PC-3 (cell line): ENCODE measurements around the gene CUL3. TPM values are rescaled to one million over a fixed set of nuclear protein-coding genes. Genes with fewer than 3 reads are reported as not detected.

Experiments used
- ATAC-seq: fragments of 200-7000 bp; cut with Tn5 transposase; 2 replicates; pipeline ENCODE4 v1.9.1; 2020; ENCODE audit warnings: mild to moderate bottlenecking, moderate library complexity
- BruUV-seq: library from RNA; stranded (reverse); fragments of 400-500 nt; replicated peaks from 2 replicates; lab custom pipeline; 2021; lab: Mats Ljungman, UMichigan
- CTCF ChIA-PET: fragments of 300-600 bp; sonication (Branson Sonifier 250); formaldehyde crosslinking; loops from one replicate; lab custom pipeline; 2022; ENCODE audit warnings: antibody characterized with exemption; lab: Charles Lee
- POLR2A ChIA-PET: fragments of 300-600 bp; sonication (Branson Sonifier 250); formaldehyde crosslinking; loops from one replicate; lab custom pipeline; 2022; ENCODE audit warnings: antibody characterized with exemption; ENCODE audit not compliant: unreplicated experiment; lab: Charles Lee
- DNase-seq: peaks from one replicate; pipeline ENCODE4 v3.0.0-alpha.2; 2015
- H2AFZ ChIP-seq: fragments of 300-600 bp; sonication (generic); 2 replicates; pipeline ENCODE4 v1.6.0; 2016; ENCODE audit warnings: antibody characterized with exemption, low read length
- H3F3A ChIP-seq: fragments of 300-600 bp; sonication (generic); one replicate; pipeline ENCODE4 v1.6.0; 2017; ENCODE audit warnings: antibody characterized with exemption, low read length, control low read depth, mild to moderate bottlenecking; ENCODE audit not compliant: unreplicated experiment
- H3K27ac ChIP-seq: fragments of 300-600 bp; sonication (generic); 2 replicates; pipeline ENCODE4 v1.5.1; 2016; ENCODE audit warnings: mild to moderate bottlenecking, low read length
- H3K27me3 ChIP-seq: fragments of 300-600 bp; sonication (generic); 2 replicates; pipeline ENCODE4 v1.6.1; 2016; ENCODE audit warnings: low read length, mixed read lengths
- H3K36me3 ChIP-seq: fragments of 300-600 bp; sonication (generic); 2 replicates; pipeline ENCODE4 v1.6.1; 2016; ENCODE audit warnings: low read depth, mixed run types, low read length, mixed read lengths
- H3K4me1 ChIP-seq: fragments of 300-600 bp; sonication (generic); 2 replicates; pipeline ENCODE4 v1.5.1; 2016; ENCODE audit warnings: low read length; ENCODE audit not compliant: insufficient read depth
- H3K4me2 ChIP-seq: fragments of 300-600 bp; sonication (generic); 2 replicates; pipeline ENCODE4 v1.6.0; 2016; ENCODE audit warnings: low read length
- H3K4me3 ChIP-seq: fragments of 300-600 bp; sonication (generic); 2 replicates; pipeline ENCODE4 v1.5.1; 2016; ENCODE audit warnings: mild to moderate bottlenecking, low read length, mixed read lengths
- H3K79me2 ChIP-seq: fragments of 300-600 bp; sonication (generic); 2 replicates; pipeline ENCODE4 v1.6.1; 2017; ENCODE audit warnings: low read length, mixed read lengths
- H3K9ac ChIP-seq: fragments of 300-600 bp; sonication (generic); 2 replicates; pipeline ENCODE4 v1.6.0; 2016; ENCODE audit warnings: mild to moderate bottlenecking, low read length
- H3K9me2 ChIP-seq: fragments of 300-600 bp; sonication (generic); replicated peaks from 2 replicates; pipeline ENCODE4 v1.6.1; 2016; ENCODE audit warnings: mixed run types, low read length, mixed read lengths
- H3K9me3 ChIP-seq: fragments of 300-600 bp; sonication (generic); 2 replicates; pipeline ENCODE4 v1.6.1; 2016; ENCODE audit warnings: low read length, mixed read lengths
- H4K20me1 ChIP-seq: fragments of 300-600 bp; sonication (generic); 2 replicates; pipeline ENCODE4 v1.6.1; 2016; ENCODE audit warnings: low read length, mixed read lengths
- EZH2 ChIP-seq: fragments of 300-600 bp; sonication (generic); IDR thresholded peaks from one replicate; pipeline ENCODE4 v1.6.1; 2017; ENCODE audit warnings: antibody characterized with exemption, mild to moderate bottlenecking, low read length; ENCODE audit not compliant: unreplicated experiment
- EZH2phosphoT487 ChIP-seq: fragments of 300-600 bp; sonication (generic); IDR thresholded peaks from 2 replicates; pipeline ENCODE4 v1.6.1; 2018; ENCODE audit warnings: mild to moderate bottlenecking, antibody characterized with exemption, low read length, borderline replicate concordance
- intact Hi-C: fragments of 100-400 bp; cut with micrococcal nuclease; formaldehyde crosslinking; loops from 2 replicates; pipeline ENCODE4 v1.9.0; 2023
- total RNA-seq: library from RNA; depleted of rRNA; stranded (reverse); fragments of >200 nt; gene quantifications from 2 replicates; pipeline ENCODE4 v1.2.3, GENCODE V29; 2014
- TF ChIP-seq, protein P1 (sequence below): fragments of 300-600 bp; sonication (generic); conservative IDR thresholded peaks from 2 replicates; pipeline ENCODE4 v1.5.1; 2017; ENCODE audit warnings: antibody characterized with exemption, low read depth, mild to moderate bottlenecking, low read length

The CUL3 gene
- total RNA-seq, 1 experiment from 2014 or later, result 50.4 TPM

DNA sequence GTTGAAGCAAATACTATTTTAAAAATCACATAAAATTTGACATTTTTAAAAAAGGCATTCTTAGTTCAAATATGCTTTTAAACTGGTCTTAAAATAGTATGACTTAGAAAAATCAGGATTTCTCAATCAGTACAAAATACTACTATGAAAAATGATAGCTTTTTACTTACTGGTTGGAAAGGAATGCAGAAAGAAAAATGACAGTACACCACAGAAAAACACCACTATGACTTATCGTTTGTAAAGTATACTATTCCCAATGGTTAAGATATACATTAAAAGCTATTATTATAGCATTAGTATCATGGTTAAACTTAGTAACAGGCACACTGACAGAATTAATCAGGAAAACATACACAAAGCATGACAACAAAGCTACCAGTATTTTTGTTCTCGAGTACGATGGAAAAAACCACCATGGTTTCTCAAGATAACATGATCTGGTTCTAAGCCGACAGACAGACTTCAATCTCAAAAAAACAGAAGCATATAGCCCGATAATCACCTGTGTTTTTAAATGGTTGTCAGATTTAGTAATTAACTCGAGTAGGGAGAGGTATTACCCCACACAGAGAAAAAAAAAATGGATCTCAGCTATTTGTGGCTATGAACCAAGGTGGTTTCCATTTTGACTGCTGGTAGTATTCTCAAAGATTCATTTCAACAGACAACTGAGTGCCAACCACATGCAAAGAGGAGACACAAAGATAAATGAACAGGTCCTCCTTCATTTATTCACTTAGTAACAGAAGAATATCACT, 39.1 kb downstream of the CUL3 start:
- DNase-seq, result peak; percentile 13
- ATAC-seq, result no peak
- ChIA-PET POLR2A (interaction anchor here (0.6 to 0.7 kb wide), 2 partner anchors 26 to 1780 kb away, joined by 5 read pairs; no protein-coding TSS in a partner anchor), CTCF (interaction anchor here (0.5 kb wide), 1 partner anchor 100 kb away, joined by 4 read pairs; no protein-coding TSS in a partner anchor)
- Histone ChIP-seq H2AFZ (no peak overlapping the region), H3K36me3 (peaks cover 6% of the 10 kb centered on the region; the same call in 1 of the 2 replicates), H3K4me2 (no peak overlapping the region), H3F3A (no peaks in the 10 kb centered on the region), H3K79me2 (peaks cover 96% of the 10 kb centered on the region), H3K27me3 (no peaks in the 10 kb centered on the region), H3K9ac (no peak overlapping the region), H4K20me1 (peaks cover 9% of the 10 kb centered on the region; the same call in 1 of the 2 replicates), H3K9me3 (no peaks in the 10 kb centered on the region), H3K4me3 (no peak overlapping the region), H3K9me2 (no peaks in the 10 kb centered on the region), H3K4me1 (no peaks in the 10 kb centered on the region), H3K27ac (no peak overlapping the region)
- intact Hi-C loops, result no loop called here
- TF ChIP-seq, protein P1, sequence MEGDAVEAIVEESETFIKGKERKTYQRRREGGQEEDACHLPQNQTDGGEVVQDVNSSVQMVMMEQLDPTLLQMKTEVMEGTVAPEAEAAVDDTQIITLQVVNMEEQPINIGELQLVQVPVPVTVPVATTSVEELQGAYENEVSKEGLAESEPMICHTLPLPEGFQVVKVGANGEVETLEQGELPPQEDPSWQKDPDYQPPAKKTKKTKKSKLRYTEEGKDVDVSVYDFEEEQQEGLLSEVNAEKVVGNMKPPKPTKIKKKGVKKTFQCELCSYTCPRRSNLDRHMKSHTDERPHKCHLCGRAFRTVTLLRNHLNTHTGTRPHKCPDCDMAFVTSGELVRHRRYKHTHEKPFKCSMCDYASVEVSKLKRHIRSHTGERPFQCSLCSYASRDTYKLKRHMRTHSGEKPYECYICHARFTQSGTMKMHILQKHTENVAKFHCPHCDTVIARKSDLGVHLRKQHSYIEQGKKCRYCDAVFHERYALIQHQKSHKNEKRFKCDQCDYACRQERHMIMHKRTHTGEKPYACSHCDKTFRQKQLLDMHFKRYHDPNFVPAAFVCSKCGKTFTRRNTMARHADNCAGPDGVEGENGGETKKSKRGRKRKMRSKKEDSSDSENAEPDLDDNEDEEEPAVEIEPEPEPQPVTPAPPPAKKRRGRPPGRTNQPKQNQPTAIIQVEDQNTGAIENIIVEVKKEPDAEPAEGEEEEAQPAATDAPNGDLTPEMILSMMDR, result no peak
- no peak for TF ChIP-seq EZH2phosphoT487
- no peak for TF ChIP-seq EZH2
- no TSS peak for BruUV-seq

DNA sequence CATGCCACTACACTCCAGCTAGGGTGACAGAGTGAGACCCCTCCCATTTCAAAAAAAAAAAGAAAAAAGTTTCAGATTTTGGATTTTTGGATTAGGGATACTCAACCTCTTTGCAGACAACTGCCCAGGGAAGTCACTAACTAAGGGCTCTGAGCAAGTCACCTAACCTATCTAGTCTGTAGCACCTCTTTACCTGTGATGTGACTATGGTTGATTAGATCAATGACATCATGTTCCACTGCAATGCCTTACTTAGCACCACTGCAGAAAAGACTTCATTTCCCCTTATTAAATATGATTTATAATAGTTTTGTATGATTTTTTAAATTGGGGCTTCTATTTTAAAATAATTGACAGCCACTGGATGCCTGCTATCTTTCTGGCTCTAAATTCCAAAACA, 41.2 kb downstream of the CUL3 start:
- Histone ChIP-seq H3K27me3 (no peaks in the 10 kb centered on the region), H3K79me2 (peaks cover 97% of the 10 kb centered on the region), H4K20me1 (peaks cover 9% of the 10 kb centered on the region; the same call in 1 of the 2 replicates), H3K4me1 (no peaks in the 10 kb centered on the region), H3F3A (no peaks in the 10 kb centered on the region), H3K4me2 (no peak overlapping the region), H3K36me3 (peaks cover 6% of the 10 kb centered on the region; the same call in 1 of the 2 replicates), H3K9me2 (no peaks in the 10 kb centered on the region), H2AFZ (no peak overlapping the region), H3K27ac (no peak overlapping the region), H3K4me3 (no peak overlapping the region), H3K9ac (no peak overlapping the region), H3K9me3 (no peaks in the 10 kb centered on the region)
- DNase-seq (no peak), ATAC-seq (no peak)
- no TSS peak for BruUV-seq
- TF ChIP-seq EZH2, result no peak
- intact Hi-C loops, result no loop called here
- CTCF ChIA-PET, result no interaction called here
- POLR2A ChIA-PET, result no interaction called here

DNA sequence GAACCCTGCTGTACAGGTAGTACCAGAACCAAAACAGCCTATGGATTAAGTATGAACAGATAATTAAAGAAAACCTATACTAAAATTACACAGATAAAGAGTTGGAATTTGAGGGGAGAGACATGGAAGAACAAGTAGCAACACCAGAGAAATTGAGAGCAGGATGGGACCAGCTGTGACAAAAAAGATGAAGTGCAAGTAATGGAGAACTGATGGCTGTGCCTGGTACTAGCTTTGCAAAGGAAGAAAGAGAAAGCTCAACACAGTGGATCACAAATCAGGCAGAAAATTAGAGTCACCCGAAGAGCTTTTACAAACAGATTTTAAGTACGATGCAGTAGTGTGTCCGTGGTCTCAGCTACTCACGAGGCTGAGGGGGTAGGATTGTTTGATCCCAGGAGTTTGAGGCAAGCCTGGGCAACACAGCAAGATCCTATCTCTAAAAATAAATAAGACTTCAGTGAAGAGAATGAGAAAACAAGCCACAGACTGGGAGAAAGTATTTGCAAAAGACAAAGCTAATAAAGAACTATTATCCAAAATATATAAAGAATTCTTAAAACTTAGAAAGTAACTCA, 46.5 kb downstream of the CUL3 start:
- peaks cover 95% of the 10 kb centered on the region for H3K79me2 ChIP-seq
- POLR2A ChIA-PET, result no interaction called here
- no peak overlapping the region for H3K4me2 ChIP-seq
- CTCF ChIA-PET, result no interaction called here
- no peaks in the 10 kb centered on the region for H3K9me3 ChIP-seq
- no peaks in the 10 kb centered on the region for H3F3A ChIP-seq
- no TSS peak for BruUV-seq
- H3K9me2 ChIP-seq, result no peaks in the 10 kb centered on the region
- no peaks in the 10 kb centered on the region for H3K4me1 ChIP-seq
- ATAC-seq (no peak), DNase-seq (no peak)
- H3K27ac ChIP-seq, result no peak overlapping the region
- no peak overlapping the region for H3K4me3 ChIP-seq
- no peaks in the 10 kb centered on the region for H3K27me3 ChIP-seq
- no peak overlapping the region for H2AFZ ChIP-seq
- TF ChIP-seq, protein P1, result no peak
- no peak for TF ChIP-seq EZH2phosphoT487
- H3K36me3 ChIP-seq, result peaks cover 8% of the 10 kb centered on the region
- intact Hi-C loops, result no loop called here
- no peak overlapping the region for H3K9ac ChIP-seq
- H4K20me1 ChIP-seq, result peaks cover 16% of the 10 kb centered on the region; the same call in 1 of the 2 replicates
